ENCODE results near the gene GIPR. TPM values are rescaled to one million over a fixed set of nuclear protein-coding genes. Genes with fewer than 3 reads are reported as not detected.

GIPR gene
- total and polyA plus RNA-seq, 2 of the 13 experiments (the other 11 are each of a cell fraction or from before 2014, with no cell fraction given): 0.15 to 1.2 TPM

GRCh38 chr19:45730368-45731288, 62.6 kb downstream of the GIPR start, which contains the start of gene FBXO46 (continued):
- no peak for TF ChIP-seq ZNF570 (CRISPR knock-in tag; IDR thresholded peaks at IDR 0.05; ENCODE audit: borderline replicate concordance)
- TF ChIP-seq KLF13 (CRISPR knock-in tag; IDR thresholded peaks at IDR 0.05): no peak
- TF ChIP-seq ZBTB44 (CRISPR knock-in tag; IDR thresholded peaks at IDR 0.05): no peak
- no peak for TF ChIP-seq ZBTB4 (CRISPR knock-in tag; IDR thresholded peaks at IDR 0.05; ENCODE audit: borderline replicate concordance)
- TF ChIP-seq, protein P1, sequence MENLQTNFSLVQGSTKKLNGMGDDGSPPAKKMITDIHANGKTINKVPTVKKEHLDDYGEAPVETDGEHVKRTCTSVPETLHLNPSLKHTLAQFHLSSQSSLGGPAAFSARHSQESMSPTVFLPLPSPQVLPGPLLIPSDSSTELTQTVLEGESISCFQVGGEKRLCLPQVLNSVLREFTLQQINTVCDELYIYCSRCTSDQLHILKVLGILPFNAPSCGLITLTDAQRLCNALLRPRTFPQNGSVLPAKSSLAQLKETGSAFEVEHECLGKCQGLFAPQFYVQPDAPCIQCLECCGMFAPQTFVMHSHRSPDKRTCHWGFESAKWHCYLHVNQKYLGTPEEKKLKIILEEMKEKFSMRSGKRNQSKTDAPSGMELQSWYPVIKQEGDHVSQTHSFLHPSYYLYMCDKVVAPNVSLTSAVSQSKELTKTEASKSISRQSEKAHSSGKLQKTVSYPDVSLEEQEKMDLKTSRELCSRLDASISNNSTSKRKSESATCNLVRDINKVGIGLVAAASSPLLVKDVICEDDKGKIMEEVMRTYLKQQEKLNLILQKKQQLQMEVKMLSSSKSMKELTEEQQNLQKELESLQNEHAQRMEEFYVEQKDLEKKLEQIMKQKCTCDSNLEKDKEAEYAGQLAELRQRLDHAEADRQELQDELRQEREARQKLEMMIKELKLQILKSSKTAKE (CRISPR knock-in tag; IDR thresholded peaks at IDR 0.05; ENCODE audit: borderline replicate concordance): peak; percentile 38; the same call in 1 of the 2 replicates
- TF ChIP-seq EZH2 (conservative IDR thresholded peaks at IDR 0.05; ENCODE audit: low read depth, low read length): no peak
- TF ChIP-seq ZNF225 (CRISPR knock-in tag; IDR thresholded peaks at IDR 0.05): no peak
- TF ChIP-seq, protein P2, sequence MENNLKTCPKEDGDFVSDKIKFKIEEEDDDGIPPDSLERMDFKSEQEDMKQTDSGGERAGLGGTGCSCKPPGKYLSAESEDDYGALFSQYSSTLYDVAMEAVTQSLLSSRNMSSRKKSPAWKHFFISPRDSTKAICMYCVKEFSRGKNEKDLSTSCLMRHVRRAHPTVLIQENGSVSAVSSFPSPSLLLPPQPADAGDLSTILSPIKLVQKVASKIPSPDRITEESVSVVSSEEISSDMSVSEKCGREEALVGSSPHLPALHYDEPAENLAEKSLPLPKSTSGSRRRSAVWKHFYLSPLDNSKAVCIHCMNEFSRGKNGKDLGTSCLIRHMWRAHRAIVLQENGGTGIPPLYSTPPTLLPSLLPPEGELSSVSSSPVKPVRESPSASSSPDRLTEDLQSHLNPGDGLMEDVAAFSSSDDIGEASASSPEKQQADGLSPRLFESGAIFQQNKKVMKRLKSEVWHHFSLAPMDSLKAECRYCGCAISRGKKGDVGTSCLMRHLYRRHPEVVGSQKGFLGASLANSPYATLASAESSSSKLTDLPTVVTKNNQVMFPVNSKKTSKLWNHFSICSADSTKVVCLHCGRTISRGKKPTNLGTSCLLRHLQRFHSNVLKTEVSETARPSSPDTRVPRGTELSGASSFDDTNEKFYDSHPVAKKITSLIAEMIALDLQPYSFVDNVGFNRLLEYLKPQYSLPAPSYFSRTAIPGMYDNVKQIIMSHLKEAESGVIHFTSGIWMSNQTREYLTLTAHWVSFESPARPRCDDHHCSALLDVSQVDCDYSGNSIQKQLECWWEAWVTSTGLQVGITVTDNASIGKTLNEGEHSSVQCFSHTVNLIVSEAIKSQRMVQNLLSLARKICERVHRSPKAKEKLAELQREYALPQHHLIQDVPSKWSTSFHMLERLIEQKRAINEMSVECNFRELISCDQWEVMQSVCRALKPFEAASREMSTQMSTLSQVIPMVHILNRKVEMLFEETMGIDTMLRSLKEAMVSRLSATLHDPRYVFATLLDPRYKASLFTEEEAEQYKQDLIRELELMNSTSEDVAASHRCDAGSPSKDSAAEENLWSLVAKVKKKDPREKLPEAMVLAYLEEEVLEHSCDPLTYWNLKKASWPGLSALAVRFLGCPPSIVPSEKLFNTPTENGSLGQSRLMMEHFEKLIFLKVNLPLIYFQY (CRISPR knock-in tag; IDR thresholded peaks at IDR 0.05; ENCODE audit: borderline replicate concordance): no peak
- no peak for TF ChIP-seq BHLHE40 (IDR thresholded peaks at IDR 0.05; ENCODE audit: low read length)
- no peak for TF ChIP-seq YEATS4 (CRISPR knock-in tag; IDR thresholded peaks at IDR 0.05; ENCODE audit: borderline replicate concordance)
- TF ChIP-seq HNF4G (IDR thresholded peaks at IDR 0.05; ENCODE audit: borderline replicate concordance, low read depth, low read length): no peak
- no peak for TF ChIP-seq HNF4G (CRISPR knock-in tag; IDR thresholded peaks at IDR 0.05; ENCODE audit: borderline replicate concordance, low read depth)
- peak; percentile 68; the same call in 1 of the 2 replicates for TF ChIP-seq FOXK1 (CRISPR knock-in tag; IDR thresholded peaks at IDR 0.05; ENCODE audit: borderline replicate concordance, low read depth)
- TF ChIP-seq RFXAP (CRISPR knock-in tag; IDR thresholded peaks at IDR 0.05; ENCODE audit: borderline replicate concordance): no peak
- TF ChIP-seq MLX (CRISPR knock-in tag; IDR thresholded peaks at IDR 0.05): no peak
- TF ChIP-seq MATR3 (CRISPR knock-in tag; IDR thresholded peaks at IDR 0.05): no peak
